OCI-LY3 (cell line): ENCODE data around the gene RAB24.

Source experiments
- H2AFZ ChIP-seq: fragments of 200-600, 300-600 bp; shearing (Covaris generic); 2 replicates; pipeline ENCODE4 v1.6.0; 2014; ENCODE audit warnings: antibody characterized with exemption, low read depth, low read length
- H3K27ac ChIP-seq: fragments of 200-600, 300-600 bp; sonication (generic); 2 replicates; pipeline ENCODE4 v1.5.1; 2014; ENCODE audit warnings: mild to moderate bottlenecking, low read length, moderate library complexity, mixed read lengths
- H3K27me3 ChIP-seq: fragments of 200-600, 300-600 bp; sonication (generic); 2 replicates; pipeline ENCODE4 v1.6.1; 2014; ENCODE audit warnings: low read depth, low read length, mixed read lengths
- H3K36me3 ChIP-seq: fragments of 200-600, 300-600 bp; sonication (generic); replicated peaks from 2 replicates; pipeline ENCODE3; 2014; ENCODE audit warnings: low read depth, low read length, mixed read lengths
- H3K4me1 ChIP-seq: fragments of 300-600, 200-600 bp; sonication (generic); 2 replicates; pipeline ENCODE4 v1.6.1; 2014; ENCODE audit warnings: low read length, mixed read lengths
- H3K4me2 ChIP-seq: fragments of 200-600, 300-600 bp; sonication (generic); 2 replicates; pipeline ENCODE4 v1.6.1; 2014; ENCODE audit warnings: low read length, mixed read lengths
- H3K4me3 ChIP-seq: fragments of 300-600, 200-600 bp; sonication (generic); 2 replicates; pipeline ENCODE4 v1.5.1; 2014; ENCODE audit warnings: antibody characterized with exemption, mild to moderate bottlenecking, low read length, moderate library complexity
- H3K79me2 ChIP-seq: fragments of 300-600, 200-600 bp; shearing (Covaris generic); 2 replicates; pipeline ENCODE4 v1.6.1; 2014; ENCODE audit warnings: mild to moderate bottlenecking, low read length, mixed read lengths
- H3K9ac ChIP-seq: fragments of 300-600, 200-600 bp; shearing (Covaris generic); 2 replicates; pipeline ENCODE4 v1.6.0; 2014; ENCODE audit warnings: mild to moderate bottlenecking, low read length, moderate library complexity
- H3K9me3 ChIP-seq: fragments of 200-600, 300-600 bp; shearing (Covaris generic); 2 replicates; pipeline ENCODE4 v1.6.1; 2014; ENCODE audit warnings: low read length, mixed read lengths; ENCODE audit not compliant: insufficient read depth
- H4K20me1 ChIP-seq: fragments of 200-600, 300-600 bp; sonication (generic); 2 replicates; pipeline ENCODE4 v1.6.1; 2016; ENCODE audit warnings: low read length, mixed read lengths; ENCODE audit not compliant: insufficient read depth
- CTCF ChIP-seq: fragments of 200-600, 300-600 bp; sonication (generic); IDR thresholded peaks from 2 replicates; pipeline ENCODE4 v1.5.1; 2014; ENCODE audit warnings: antibody characterized with exemption, low read length, low read depth
- EZH2phosphoT487 ChIP-seq: fragments of 200-600 bp; shearing (Covaris generic); IDR thresholded peaks from 2 replicates; pipeline ENCODE4 v1.6.1; 2018; ENCODE audit warnings: antibody characterized with exemption, mixed run types, low read depth

The RAB24 gene

GRCh38 chr5:177329883-177330282 is 26.4 kb upstream of the RAB24 start:
- H3K4me2 ChIP-seq, result no peak overlapping the region
- H3K27me3 ChIP-seq, result no peaks in the 10 kb centered on the region
- TF ChIP-seq EZH2phosphoT487 (no peak), CTCF (no peak)
- no peaks in the 10 kb centered on the region for H4K20me1 ChIP-seq
- peaks cover 26% of the 10 kb centered on the region for H3K36me3 ChIP-seq
- no peak overlapping the region for H3K27ac ChIP-seq
- H3K9ac ChIP-seq, result no peak overlapping the region
- H3K4me3 ChIP-seq, result no peak overlapping the region
- H3K79me2 ChIP-seq, result no peaks in the 10 kb centered on the region
- no peak overlapping the region for H2AFZ ChIP-seq
- H3K4me1 ChIP-seq, result no peaks in the 10 kb centered on the region
- no peaks in the 10 kb centered on the region for H3K9me3 ChIP-seq

GRCh38 chr5:177328545-177329231 is 25.2 kb upstream of the RAB24 start:
- Histone ChIP-seq H3K4me1 (no peaks in the 10 kb centered on the region), H3K79me2 (no peaks in the 10 kb centered on the region), H3K27me3 (no peaks in the 10 kb centered on the region), H3K4me2 (no peak overlapping the region), H4K20me1 (no peaks in the 10 kb centered on the region), H3K27ac (no peak overlapping the region), H3K36me3 (peaks cover 14% of the 10 kb centered on the region), H3K9me3 (no peaks in the 10 kb centered on the region), H3K4me3 (no peak overlapping the region), H3K9ac (no peak overlapping the region), H2AFZ (no peak overlapping the region)
- TF ChIP-seq EZH2phosphoT487, result no peak
- no peak for TF ChIP-seq CTCF

- no peaks in the 10 kb centered on the region for H3K27me3 ChIP-seq
- H3K4me3 ChIP-seq, result no peak overlapping the region
- no peak overlapping the region for H2AFZ ChIP-seq
- TF ChIP-seq EZH2phosphoT487, result no peak
- no peak for TF ChIP-seq CTCF
- H3K4me1 ChIP-seq, result no peaks in the 10 kb centered on the region
- H3K79me2 ChIP-seq, result no peaks in the 10 kb centered on the region
- H3K27ac ChIP-seq, result no peak overlapping the region
- H4K20me1 ChIP-seq, result no peaks in the 10 kb centered on the region
- H3K36me3 ChIP-seq, result peaks cover 7% of the 10 kb centered on the region
- H3K9me3 ChIP-seq, result no peaks in the 10 kb centered on the region
- no peak overlapping the region for H3K4me2 ChIP-seq
- no peak overlapping the region for H3K9ac ChIP-seq
Measured at GRCh38 chr5:177327539-177328522, 24.3 kb upstream of the RAB24 start.

- no peak overlapping the region for H2AFZ ChIP-seq
- no peaks in the 10 kb centered on the region for H4K20me1 ChIP-seq
- H3K4me2 ChIP-seq, result no peak overlapping the region
- H3K9ac ChIP-seq, result no peak overlapping the region
- no peak for TF ChIP-seq CTCF
- TF ChIP-seq EZH2phosphoT487, result no peak
- H3K27me3 ChIP-seq, result no peaks in the 10 kb centered on the region
- no peak overlapping the region for H3K27ac ChIP-seq
- no peaks in the 10 kb centered on the region for H3K9me3 ChIP-seq
- H3K79me2 ChIP-seq, result no peaks in the 10 kb centered on the region
- H3K4me1 ChIP-seq, result peaks cover 2% of the 10 kb centered on the region; the same call in 1 of the 2 replicates
- peaks cover 5% of the 10 kb centered on the region for H3K36me3 ChIP-seq
- H3K4me3 ChIP-seq, result no peak overlapping the region
Measured at GRCh38 chr5:177325868-177326381, 22.4 kb upstream of the RAB24 start.
